GM12891 (cell line): ENCODE measurements around the gene SPTSSB.

ENCODE experiments used
- PAX5 ChIP-seq: IDR thresholded peaks from 2 replicates; pipeline ENCODE4 v1.6.1; 2011; ENCODE audit warnings: low read length, moderate library complexity, mild to moderate bottlenecking; ENCODE audit not compliant: insufficient read depth, severe bottlenecking
- POLR2A ChIP-seq: IDR thresholded peaks from 2 replicates; pipeline ENCODE4 v1.6.1; 2011; ENCODE audit warnings: low read depth, low read length, control low read depth
- POLR2AphosphoS5 ChIP-seq: IDR thresholded peaks from 2 replicates; pipeline ENCODE4 v1.6.1; 2011; ENCODE audit warnings: low read depth, low read length, control low read depth
- SPI1 ChIP-seq: IDR thresholded peaks from 2 replicates; pipeline ENCODE4 v1.6.1; 2011; ENCODE audit warnings: low read depth, low read length, control low read depth
- TAF1 ChIP-seq: IDR thresholded peaks from 2 replicates; pipeline ENCODE4 v1.6.1; 2011; ENCODE audit warnings: low read depth, low read length, control low read depth

- TF ChIP-seq POLR2AphosphoS5 = no peak
- no peak for TF ChIP-seq POLR2A
- TF ChIP-seq TAF1 = no peak
- TF ChIP-seq PAX5 = no peak
- TF ChIP-seq SPI1 = no peak
Measured at GRCh38 chr3:161316006-161316689, 55.2 kb downstream of the SPTSSB start.
